LNCaP clone FGC (cell line): ENCODE measurements around the gene CAPN9.

Source experiments
- DNase-seq: peaks from one replicate; pipeline ENCODE4 v3.0.0-alpha.2; 2011; ENCODE audit warnings: low read depth
- H3K4me3 ChIP-seq: 2 replicates; pipeline ENCODE4 v1.5.1; 2011; ENCODE audit warnings: mild to moderate bottlenecking, low read depth, low read length, control low read depth
- TF ChIP-seq, protein P1 (sequence below): IDR thresholded peaks from 2 replicates; pipeline ENCODE4 v1.5.1; 2012; ENCODE audit warnings: mild to moderate bottlenecking; ENCODE audit not compliant: control insufficient read depth, insufficient read depth; ENCODE audit errors: extremely low read depth

CAPN9 gene

DNA sequence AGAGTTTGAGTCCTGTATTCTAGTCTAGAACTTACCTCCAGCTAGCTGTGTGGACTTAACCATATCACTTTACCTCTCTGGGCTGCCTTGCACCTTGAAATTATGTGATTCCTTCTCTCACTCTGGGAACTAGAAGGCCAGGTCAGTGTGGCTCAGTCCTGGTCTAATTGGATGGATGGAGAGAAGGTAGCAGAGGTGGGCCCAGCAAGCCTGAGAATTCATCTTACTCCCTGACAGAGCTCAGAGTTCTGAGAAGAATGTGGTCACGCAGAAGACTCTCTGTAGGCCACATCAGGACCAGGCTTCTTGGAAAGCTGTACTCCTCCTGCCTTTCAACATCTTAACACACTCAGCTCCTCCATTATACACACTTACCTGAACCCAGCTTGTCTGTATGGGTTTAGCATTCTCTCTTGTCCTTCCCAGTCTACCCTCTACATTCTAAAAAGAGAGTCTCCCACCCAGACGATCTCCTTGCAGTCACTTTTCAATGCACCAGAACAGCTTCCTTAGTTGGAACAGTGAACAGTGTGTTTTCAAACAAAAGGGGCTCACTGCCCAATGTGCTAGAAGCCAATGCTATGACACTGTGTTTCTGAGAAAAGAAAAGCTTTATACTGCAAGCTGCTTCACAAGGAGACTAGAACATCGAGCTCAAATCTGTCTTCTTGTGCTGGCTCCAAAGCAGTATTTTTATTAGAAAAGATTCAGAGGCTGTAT lies 60.5 kb downstream of the CAPN9 start:
- TF ChIP-seq, protein P1, sequence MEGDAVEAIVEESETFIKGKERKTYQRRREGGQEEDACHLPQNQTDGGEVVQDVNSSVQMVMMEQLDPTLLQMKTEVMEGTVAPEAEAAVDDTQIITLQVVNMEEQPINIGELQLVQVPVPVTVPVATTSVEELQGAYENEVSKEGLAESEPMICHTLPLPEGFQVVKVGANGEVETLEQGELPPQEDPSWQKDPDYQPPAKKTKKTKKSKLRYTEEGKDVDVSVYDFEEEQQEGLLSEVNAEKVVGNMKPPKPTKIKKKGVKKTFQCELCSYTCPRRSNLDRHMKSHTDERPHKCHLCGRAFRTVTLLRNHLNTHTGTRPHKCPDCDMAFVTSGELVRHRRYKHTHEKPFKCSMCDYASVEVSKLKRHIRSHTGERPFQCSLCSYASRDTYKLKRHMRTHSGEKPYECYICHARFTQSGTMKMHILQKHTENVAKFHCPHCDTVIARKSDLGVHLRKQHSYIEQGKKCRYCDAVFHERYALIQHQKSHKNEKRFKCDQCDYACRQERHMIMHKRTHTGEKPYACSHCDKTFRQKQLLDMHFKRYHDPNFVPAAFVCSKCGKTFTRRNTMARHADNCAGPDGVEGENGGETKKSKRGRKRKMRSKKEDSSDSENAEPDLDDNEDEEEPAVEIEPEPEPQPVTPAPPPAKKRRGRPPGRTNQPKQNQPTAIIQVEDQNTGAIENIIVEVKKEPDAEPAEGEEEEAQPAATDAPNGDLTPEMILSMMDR: no peak
- no peak overlapping the region for H3K4me3 ChIP-seq
- no peak for DNase-seq

- no peak for DNase-seq
- TF ChIP-seq, protein P1: no peak
These were observed 61.2 kb downstream of the CAPN9 start for GRCh38 chr1:230808281-230808872.

GRCh38 chr1:230809256-230809990 lies 62.2 kb downstream of the CAPN9 start:
- no peak for DNase-seq

More at GRCh38 chr1:230808281-230808872, 61.2 kb downstream of the CAPN9 start:
- H3K4me3 ChIP-seq: no peak overlapping the region

DNA sequence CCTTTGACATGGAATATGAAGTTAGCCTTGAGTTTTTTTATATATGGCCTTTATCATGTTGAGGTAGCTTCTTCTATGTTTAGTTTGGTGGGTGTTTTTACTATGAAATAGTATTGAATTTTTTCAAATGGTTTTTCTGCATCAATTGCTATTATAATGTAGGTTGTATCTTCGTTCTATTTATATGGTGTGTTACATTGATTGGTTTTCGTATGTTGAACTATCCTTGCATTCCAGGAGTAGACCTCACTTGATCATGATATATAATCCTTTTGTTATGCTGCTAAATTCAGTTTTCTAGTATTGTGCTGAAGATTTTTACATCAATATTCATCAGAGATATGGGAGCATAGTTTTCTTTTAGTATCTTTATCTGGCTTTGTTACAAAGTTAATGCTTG lies 65.4 kb downstream of the CAPN9 start:
- no peak for DNase-seq
- TF ChIP-seq, protein P1: no peak
- H3K4me3 ChIP-seq: no peak overlapping the region

More at GRCh38 chr1:230809256-230809990, 62.2 kb downstream of the CAPN9 start:
- TF ChIP-seq, protein P1: no peak
- H3K4me3 ChIP-seq: no peak overlapping the region

GRCh38 chr1:230814949-230815692 lies 67.9 kb downstream of the CAPN9 start:
- DNase-seq: no peak
- TF ChIP-seq, protein P1: no peak

DNA sequence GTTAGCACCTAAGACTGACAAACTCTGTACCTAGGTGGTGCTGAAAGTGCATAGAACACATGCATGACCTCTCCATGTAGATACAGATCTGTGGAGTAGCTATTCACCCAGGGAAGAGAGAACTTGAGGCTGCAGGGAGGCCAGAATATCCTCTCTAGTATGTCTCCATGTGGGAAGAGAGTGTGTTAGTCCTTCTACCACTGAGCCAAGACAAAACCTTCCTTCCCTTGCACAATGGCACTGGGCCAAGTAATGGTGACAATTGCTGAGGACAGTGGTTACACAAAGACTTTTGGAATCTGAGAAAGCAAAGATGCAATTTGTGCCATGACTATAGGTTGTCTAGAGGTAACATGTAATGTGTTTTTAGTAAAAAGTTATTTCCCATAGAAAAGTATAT lies 68.8 kb downstream of the CAPN9 start:
- DNase-seq: no peak
- H3K4me3 ChIP-seq: no peak overlapping the region
- TF ChIP-seq, protein P1: no peak

More at GRCh38 chr1:230814949-230815692, 67.9 kb downstream of the CAPN9 start:
- no peak overlapping the region for H3K4me3 ChIP-seq
